ENCODE measurements around the gene NAGA.
A peak's percentile ranks its signal among the peaks of the same experiment; 100 is the strongest.
"Not testable (repeated sequence)": the region's sequence is repeated elsewhere in the genome, so short reads cannot be mapped to it uniquely, and the experiment has no call there.

The NAGA gene

DNA sequence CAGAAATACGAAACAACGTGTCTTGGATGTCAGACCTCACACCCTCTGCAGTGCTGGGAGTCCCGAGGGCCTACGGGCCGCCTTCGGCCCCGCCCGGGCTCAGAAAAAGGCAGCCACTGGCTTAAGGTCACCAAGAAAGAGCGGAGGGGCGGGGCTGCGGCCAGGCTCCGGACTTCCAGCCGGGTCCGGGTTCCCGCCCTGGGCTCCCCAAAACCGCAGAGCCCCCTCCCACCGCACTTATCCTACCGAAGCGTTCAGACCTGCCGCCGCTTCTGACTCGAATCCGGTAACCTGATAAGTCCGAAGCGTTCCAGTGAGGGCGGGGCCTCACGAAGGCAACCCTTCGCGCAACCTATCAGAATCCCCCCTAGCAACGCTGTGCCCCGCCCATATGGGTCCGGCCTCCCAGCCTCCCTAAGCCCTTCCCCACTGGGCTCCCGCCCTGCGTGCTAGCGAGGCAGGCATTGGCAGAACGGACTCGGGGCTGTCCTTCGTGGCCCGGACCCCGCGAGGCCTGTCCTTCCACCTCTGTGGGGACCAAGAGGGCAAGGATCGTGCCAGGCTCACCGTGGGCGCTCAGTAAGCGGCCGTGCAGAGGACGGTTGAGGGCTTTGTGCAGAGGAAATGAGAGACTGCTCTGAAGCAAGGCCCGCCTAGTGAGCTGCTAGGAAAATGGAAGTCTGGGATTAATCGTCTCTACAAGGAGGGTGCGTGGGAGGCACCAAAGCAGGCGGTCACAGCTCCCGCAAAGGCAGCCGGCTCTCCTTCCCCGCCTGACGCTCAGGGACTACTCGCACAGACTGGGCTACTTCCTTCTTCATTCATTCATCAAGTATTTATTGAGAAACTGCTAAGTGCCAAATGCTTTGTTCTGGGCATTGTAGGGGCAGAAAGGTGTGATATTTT is at the start of gene NAGA:
NAGA (minus strand) TSS at position 296 of the 906 bp plus-strand sequence. CDS start 515 bp downstream, outside the sequence.
- peak; percentile 85 to 88 for DNase-seq

- DNase-seq = no peak
Measured at GRCh38 chr22:42116848-42117424, 46.3 kb upstream of the NAGA start.

GRCh38 chr22:42115420-42115830 is 44.8 kb upstream of the NAGA start:
- not testable (repeated sequence) for DNase-seq

DNA sequence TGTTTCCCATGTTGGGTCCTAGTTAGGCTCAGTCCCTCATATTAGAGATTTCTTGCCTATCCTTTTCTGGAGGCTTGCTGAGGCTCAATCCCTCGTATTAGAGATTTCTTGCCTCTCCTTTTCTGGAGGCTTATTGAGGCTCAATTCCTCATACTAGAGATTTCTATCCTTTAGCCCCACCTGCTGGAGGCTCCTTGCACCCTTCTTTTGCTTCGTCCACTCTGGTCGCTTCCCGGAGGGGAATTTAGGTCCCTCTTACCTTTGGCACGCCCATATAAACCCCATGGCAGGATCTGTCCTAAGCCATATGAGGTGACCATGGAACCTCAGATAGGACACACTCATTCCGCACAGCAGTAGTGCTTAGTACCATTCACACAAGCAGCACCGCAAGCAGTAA is 44.1 kb upstream of the NAGA start:
- DNase-seq = no peak

DNA sequence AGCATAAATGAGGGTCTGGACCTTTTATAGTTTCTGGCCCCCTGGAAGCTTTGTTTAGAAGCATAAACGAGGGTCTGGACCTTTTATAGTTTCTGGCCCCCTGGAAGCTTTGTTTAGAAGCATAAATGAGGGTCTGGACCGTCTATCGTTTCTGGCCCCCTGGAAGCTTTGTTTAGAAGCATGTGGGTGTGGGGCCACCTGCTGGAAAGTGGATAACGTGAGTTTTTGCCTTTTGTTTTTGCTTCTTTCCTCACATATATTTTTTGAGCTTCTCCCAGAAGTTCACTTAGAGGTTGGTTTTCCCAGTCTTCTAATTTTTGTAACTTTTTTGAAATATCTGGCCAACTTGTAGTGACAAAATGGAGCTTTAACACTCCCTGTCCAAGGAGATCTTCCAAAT is 42.2 kb upstream of the NAGA start:
- not testable (repeated sequence) for DNase-seq

DNA sequence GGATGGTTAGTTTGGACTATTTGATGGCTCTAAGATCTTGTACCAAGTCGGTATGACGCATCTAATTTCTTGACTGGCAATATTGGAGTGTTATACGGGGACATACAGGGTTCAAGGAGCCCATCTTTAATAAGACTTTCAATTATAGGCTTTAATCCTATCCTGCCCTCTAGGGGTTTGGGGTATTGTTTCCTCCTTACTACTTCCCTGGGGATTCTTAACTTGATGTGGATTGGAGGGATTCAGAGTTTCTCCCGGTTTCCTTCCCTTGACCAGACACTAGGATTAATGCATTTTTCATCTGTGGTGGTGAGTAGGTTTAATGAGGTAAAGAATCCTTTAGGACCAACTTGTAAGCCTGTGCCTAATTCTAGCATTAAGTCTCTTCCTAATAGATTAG is 41.2 kb upstream of the NAGA start:
- DNase-seq = no peak

DNA sequence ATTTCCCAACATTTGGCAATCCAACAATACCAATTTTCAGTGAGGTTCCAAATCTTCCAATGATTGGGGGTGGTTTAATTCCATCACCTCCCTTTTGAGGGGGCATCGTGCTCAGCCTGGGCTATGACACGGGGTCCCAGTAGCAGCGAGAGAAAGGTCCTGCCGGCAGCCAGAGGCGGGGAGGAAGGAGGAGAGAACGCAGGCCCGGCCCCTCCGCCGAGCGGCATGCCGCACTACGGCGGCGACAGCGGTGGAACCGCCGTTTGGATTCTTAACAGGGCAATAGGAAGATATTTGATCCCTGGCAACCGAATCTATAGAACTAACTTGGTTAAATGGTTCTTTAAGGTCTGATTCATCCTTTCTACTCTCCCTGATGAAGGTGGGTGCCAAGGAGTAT is 38.2 kb upstream of the NAGA start:
- DNase-seq = no peak

DNA sequence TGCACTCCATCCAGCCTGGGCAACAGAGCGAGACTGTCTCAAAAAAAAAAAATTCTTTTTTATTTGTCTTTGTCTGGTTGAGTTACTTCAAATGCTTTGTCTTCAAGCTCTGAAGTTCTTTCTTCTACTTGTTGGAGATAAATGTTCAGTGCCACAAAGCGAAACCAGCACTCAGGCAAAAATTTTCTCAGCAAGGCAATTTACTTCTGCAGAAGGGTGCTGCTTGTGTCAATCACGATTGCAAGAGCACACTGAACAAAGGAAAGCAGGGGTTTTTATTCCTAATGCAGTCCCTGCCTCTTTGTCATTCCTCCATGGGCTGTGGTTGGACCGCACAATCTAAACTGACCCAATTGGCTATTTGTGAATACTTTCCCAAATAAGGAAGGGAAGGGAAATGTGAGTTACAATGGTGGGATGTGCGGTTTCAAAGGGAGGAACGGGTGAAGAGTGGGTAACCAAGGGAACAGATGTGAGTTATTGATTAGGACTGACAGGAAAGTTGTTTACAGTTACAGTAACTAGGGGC is 33.8 kb upstream of the NAGA start:
- not testable (repeated sequence) for DNase-seq

DNA sequence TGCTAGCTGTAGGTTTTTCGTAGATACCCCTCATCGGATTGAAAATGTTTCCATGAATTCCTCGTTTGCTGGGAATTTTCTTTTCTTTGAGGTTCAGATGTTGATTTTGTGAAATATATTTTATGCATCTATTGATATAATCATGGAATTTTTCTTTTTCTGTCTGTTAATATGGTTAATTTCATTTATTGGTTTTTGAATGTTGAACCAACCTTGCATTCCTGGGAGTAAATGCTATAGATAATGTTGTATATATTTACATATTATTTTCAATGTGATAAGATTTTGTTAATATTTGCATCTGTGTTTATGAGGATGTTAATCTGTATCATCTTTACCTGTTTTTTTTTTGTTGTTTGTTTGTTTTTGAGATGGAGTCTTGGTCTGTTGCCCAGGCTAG is 30.6 kb upstream of the NAGA start:
- DNase-seq = no peak

- DNase-seq = no peak
Measured at GRCh38 chr22:42091455-42091782, 20.8 kb upstream of the NAGA start.

DNA sequence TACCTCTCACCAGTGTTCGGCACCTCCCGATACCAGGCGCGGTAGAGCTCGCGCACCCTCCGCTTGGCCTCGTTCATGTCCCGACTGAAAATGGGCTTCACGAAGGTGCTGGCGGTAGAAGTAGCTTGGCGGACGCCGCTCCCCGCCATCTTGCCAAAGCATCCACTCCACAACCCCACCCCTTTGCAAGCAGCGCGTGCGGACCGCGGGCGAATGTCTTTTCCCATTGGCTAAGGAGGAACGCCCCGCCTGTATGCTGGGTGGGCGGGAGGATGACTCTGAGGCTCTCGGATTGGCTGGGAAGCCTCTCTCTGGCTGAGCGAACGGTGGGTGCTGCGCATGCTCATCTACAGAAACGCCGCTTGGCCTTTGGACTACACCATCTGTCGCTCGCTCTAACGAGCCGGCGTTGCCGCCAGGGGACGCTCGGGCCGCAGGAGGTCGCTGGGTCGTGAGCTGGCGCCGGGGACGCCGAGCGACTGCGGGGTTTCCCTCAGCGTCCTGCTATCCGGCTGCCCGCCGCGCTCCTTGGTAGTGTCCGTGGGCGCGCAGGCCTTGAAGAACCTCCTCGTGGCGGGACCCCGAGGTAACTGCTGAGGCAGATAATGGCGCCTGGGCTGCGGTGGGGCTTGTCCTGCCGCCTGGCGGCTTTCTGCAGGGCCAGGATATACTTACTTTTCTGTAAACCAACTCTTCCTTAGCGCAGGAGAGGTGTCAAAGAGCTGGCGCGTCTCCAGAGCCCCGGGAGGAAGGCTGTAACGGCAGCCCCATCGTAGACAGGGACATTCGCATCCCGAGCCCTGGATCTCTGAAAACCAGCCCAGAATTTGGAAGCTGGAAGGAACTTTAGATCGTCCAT is 20.2 kb upstream of the NAGA start, which contains the start of gene NDUFA6:
NDUFA6 (minus strand) TSS at position 177 of the 859 bp plus-strand sequence; CDS start at position 149, 28 bp downstream.
- peak; percentile 95 to 99 for DNase-seq

DNA sequence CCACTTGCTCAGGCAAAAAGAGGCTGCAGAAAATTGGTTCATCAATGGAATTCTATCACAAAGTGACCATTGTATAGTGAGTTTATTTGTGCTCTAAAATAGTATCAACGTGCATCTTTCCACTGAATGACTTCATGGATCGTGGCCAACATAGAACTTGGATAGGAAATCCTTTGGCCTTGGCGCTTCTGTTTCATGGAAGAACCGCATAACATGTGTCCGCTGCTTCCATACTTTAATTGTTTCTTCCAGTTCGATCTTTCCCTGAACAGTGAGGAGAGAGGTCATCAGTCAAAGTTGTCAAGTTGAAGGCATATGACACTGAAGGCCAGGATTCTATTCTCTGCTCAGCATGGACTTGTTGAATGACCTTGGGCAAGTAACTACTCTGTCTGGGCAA is 15.4 kb upstream of the NAGA start:
- no peak for DNase-seq

DNA sequence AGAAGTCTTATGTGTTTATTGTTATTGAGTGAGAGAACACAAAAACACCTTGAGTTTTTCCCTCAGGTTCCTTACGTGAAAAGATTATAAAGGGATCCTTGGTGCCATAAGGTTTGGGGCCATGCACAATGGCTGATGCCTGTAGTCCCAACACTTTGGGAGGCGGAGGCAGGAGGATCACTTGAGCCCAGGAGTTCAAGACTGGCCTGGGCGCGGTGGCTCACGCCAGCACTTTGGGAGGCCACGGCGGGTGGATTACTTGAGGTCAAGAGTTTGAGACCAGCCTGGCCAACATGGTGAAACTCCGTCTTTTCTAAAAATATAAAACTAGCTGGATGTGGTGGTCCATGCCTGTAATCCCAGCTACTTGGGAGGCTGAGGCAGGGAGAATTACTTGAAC is 14.3 kb upstream of the NAGA start:
- no peak for DNase-seq

DNA sequence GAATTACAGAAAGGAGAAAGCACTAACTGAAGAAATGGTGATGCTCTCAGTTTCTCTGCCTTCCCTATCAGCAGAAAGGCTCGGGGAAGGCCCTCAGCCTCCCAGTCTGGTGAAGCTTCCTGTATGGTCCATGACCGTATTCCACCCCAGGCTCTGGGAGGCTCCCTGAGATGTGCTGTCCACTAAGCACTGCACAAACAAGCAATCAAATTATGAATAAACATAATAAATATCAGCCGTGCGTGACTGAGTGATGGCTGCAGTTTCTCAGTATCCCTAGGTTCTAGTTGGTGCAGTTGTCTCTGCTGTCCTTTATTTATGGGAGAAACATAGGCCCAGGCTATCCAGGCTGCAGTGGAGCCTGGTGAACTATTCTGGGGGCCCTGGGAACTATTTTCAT is 12.5 kb upstream of the NAGA start:
- no peak for DNase-seq

DNA sequence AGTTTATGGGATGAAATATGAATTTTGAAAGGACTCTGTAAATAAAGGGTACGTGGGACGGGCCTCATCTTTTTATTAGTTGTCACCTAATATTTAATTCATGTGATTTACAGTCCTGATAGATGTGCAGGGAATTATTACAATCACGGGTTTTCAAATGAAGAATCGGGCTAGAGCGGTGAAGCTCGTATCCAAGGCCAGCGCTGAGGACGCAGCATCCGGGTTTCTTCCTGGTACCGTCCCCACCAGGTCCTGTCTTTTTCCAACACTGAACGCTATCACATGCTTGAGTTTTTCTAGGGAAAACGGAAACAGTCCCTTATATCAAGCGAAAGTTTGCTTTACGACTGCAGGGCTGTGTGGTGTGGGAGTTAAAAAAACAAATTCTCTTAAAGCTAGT is 9.7 kb upstream of the NAGA start:
- DNase-seq = no peak

DNA sequence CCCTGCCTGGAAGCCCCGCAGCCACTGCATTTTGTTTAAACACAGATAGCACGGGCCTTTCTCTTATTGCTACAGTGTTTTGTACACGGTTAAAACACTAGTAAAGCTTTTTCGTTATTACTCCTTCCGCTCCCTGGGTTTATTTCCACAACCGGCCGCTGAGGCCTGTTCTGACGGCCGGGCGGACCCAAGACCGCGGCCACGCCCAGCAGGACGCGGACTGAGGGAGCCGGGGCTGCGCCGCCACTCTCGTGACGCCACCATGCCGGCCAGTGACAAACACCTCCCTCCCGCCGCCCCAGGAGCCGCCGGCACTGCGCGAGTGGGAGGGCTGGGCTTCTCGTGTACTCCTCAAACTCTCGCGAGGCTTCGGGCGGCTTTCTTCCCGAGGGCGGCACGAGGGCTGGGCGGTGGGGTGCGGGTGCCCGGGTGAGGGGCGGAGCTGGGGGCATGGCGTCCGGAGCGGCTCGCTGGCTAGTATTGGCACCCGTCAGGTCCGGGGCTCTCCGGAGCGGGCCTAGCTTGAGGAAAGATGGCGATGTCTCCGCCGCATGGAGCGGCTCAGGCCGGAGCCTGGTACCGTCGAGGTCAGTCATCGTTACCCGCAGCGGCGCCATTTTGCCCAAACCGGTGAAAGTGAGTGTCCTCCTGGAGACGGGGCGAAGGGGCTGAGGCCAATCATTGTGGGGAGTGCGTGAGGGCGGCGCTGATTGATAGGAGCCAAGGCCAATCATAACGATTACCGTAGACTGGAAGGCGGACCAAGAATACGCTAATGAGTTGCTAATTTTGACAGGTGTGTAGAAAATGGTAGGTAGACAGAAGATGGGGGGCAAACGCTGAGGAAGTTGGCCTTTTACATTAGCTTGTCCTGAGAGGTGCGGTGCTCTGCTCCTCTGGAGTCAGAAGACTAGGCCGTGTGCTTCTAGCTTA is 9.0 kb upstream of the NAGA start, which contains the start of gene SMDT1:
SMDT1 (plus strand) TSS at position 382 of the 933 bp plus-strand sequence; CDS start at position 451, 69 bp downstream.
- peak; percentile 97 for DNase-seq

DNA sequence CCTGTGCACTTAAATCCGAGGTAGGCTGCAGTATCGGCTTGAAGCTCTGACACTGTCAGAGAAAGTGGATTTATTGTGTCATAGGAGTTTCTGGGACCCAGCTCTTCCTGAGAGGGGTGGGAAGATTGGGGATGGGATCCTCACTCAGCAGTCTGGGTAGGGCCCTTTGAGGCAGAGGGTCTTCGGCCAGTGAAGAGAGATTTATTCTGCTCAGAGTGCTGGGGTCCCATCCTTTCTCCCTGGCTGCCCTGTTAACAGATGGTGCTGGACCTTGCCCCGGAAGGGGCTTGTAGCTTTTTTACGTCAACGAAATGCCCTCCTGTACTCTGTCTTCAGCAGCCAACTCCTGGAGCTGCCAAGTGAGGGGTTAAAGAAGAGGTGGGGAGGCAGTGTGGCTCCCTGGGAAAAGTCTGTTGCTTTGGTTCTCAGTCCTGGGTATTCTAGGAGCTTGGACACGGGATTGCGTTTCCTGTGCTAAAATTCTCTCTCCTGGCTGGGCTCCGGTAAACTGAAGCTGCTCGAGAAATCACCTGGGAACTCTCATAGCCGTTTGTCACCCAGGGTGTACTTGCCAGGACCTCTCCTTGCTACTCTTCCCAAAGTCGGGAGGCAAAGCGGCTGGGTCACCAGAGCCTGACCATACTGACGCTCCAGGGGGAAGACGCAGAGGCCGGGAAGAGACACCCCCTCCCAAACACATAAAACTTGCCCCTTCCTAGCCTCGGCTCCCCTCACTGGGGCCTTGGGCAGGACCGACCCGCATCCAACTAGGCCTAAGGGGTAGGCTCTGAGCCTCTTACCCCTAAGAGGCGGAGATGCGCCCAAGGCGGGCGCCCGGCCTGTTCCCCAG is 8.1 kb upstream of the NAGA start:
- no peak for DNase-seq

DNA sequence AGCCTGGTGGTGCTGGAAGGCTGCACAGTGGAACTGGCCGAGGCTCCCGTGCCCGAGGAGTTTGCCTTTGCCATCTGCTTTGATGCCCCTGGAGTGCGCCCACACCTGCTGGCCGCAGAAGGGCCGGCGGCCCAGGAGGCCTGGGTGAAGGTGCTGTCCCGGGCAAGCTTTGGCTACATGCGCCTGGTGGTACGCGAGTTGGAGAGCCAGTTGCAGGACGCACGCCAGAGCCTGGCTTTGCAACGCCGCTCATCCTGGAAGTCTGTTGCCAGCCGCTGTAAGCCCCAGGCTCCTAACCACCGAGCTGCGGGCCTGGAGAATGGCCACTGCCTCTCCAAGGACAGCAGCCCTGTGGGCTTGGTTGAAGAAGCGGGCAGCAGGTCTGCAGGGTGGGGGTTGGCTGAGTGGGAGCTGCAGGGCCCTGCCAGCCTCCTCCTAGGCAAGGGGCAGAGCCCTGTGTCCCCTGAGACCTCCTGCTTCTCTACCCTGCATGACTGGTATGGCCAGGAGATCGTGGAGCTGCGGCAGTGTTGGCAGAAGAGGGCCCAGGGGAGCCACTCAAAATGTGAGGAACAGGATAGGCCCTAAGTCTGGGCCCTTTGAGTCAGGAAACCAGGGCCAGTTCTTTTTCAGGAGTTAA is 7.0 kb upstream of the NAGA start:
- DNase-seq = no peak

GRCh38 chr22:42076764-42077485 is 6.3 kb upstream of the NAGA start:
- no peak for DNase-seq
